Measurements from ENCODE around the gene MEIS1.

MEIS1 gene

DNA sequence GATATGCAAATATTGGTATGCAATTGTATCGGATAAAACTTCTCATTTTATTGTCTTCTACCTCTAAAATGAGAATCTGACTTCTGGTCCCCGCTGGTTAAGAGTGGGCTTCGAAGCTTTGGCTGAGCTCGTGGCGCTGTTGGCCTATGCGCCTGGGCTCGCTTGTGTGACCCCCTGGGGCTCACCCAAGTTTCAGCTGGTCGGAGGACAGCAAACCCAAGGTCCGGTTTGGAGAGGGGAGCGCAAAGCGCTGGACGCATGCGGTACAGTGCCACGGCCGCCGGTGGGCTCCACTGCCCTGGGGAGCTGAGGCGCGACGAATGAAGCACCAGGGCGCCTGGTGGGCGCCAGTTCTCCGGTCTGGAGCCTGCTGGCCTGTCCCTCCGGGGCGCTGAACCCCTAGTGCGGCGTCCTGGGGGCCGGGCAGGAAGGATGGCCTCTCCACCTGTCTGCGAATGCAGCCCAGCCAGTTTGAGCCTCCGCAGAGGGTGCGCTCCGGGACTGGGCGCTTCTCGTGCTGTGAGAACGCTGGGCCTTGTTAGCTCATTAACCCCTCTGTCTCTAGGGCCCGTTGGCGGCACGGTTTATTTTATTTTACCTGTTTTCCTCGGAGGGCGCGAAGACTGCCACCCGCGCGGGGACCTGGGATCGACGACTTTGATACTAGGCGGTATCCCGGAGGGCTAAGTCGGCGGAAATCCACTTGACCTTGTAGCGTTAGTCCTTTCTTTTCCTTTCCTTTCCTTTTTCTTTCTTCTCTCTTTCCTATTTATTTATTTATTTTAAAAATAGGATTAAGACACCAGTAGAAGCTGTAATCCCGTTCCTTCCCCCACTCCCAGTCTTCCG, 10.4 kb downstream of the MEIS1 start:
- DNase-seq, result no peak

DNA sequence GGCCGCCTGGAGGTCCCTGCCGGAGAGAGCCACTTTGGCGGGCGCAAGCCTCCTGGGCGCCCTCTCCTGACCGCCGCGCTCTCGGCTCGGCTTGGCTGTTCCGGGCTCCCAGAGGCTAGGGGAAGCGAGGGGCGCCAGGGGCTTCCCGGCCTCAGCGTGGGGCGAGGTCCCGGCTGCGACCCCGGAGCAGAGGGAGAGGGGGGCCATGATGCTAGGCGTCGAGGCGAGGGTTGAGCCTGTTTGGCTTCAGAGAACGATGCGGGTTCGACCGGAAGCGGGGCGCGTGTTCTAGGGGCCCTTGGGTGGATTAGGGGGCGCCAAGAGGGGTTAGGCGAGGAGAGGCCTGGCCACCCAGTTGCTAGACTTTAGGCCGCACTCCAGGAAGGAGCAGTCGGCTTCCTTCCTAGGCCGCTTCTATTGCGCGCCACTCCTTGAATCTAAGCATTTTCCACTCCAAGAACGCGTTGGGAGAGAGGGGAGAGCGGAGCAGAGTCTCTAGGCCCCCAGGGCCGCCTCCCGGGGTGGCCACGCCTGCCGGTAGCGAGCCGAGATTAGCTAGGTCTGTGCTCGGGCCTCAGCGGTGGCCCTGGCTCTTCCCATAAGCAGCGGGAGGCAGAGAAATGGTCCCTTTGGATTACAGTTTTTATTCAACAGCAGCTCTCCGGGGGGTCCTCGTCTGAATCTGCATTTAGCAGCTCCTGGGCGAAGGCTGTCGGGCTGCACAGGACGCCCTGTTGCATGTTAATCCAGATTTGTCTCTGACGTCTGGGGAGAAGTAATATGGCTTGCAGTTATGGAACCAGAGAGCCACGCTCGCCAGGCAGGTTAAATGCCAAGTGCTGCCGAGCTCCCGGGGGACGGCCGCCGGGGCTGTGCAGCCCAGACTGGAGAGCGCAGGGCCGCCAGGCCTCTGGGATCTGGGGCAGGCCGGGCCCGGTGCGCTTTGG, 11.3 kb downstream of the MEIS1 start:
- DNase-seq, result no peak

- no peak for DNase-seq
Observed at GRCh38 chr2:66446941-66447340, 12.0 kb downstream of the MEIS1 start.

DNA sequence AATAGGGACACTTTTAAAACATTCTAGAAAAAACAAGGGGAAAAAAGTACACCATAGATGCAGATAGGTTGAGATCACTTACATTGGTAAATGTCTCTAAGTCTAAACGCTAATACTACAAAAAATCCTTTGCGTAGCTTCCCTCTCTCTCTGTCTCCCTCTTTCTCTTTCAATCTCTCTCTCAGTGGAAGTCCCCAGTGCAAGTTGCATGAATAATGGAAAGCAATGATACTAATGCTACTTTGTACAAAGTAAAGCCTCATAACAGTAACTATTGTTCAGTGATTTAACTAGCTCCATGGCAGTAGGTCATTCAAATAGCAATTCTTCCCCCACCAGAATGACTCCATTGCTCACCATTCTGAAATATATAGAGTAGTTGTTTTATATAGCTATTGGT, 12.8 kb downstream of the MEIS1 start:
- DNase-seq, result no peak

GRCh38 chr2:66448136-66448991, 13.4 kb downstream of the MEIS1 start:
- no peak for DNase-seq

GRCh38 chr2:66452214-66452613, 17.3 kb downstream of the MEIS1 start:
- DNase-seq, result no peak

- DNase-seq, result no peak
Observed at GRCh38 chr2:66452917-66453316, 18.0 kb downstream of the MEIS1 start.

DNA sequence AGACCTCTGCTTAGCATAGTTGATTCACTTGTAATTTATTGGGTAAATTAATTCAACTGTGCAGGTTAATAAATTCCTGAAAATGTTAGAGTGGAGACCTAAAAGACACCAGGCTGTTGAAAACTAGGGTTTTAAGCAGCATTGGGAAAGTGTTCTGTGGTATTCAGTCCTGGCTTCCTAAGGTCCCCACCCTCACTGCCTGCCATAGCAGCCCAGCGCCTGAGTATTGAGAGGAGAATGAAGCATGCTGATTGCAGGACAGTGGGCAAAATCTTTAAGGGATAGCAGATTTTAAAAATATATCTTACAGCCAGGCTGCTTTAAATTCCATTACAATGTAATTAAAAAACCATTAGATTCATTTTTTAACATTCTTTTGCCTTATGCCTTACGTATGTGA, 20.6 kb downstream of the MEIS1 start:
- DNase-seq, result no peak

- DNase-seq, result no peak
Observed at GRCh38 chr2:66456183-66457041, 21.5 kb downstream of the MEIS1 start.

DNA sequence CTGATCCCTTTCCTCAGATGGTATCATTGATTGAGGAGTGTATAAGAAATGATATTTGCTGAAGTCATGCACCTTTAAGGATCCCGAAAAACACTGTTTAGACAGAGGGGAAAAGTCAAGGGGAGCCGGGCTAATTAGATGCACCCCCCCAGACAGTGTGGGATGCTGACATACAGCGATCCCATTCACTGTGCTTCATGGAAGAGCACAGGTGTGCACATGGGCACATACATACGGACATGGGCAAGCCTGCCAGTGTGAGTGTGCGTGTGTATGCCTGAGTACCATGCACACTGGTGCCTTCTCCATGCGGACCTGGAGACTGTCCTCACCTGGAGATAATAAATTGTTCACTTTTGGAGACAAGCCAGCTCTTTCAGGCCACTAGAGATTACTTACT, 22.6 kb downstream of the MEIS1 start:
- no peak for DNase-seq

- no peak for DNase-seq
Observed at GRCh38 chr2:66460031-66460430, 25.1 kb downstream of the MEIS1 start.

GRCh38 chr2:66461001-66461663, 26.2 kb downstream of the MEIS1 start:
- no peak for DNase-seq

- no peak for DNase-seq
Observed at GRCh38 chr2:66461664-66462500, 27.0 kb downstream of the MEIS1 start.

DNA sequence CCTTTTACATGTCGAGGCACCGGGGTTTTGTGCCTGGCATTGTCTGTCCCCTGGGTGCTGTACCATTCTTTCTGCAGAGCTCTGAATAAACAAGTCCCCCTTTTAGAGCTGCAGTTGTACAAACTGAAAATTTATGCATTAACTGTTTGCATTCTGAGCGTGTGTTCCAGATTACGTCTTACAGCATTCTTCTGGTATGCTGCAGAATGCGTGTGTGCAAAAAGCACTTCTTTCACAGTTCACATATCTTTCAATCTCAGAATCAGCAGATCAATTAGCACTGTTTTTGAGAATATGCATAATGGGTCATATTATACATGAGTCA, 27.5 kb downstream of the MEIS1 start:
- DNase-seq, result no peak

- no peak for DNase-seq
Observed at GRCh38 chr2:66463206-66463755, 28.4 kb downstream of the MEIS1 start.

- DNase-seq, result no peak
Observed at GRCh38 chr2:66464930-66465637, 30.2 kb downstream of the MEIS1 start.

- DNase-seq, result no peak
Observed at GRCh38 chr2:66466433-66466832, 31.5 kb downstream of the MEIS1 start.

GRCh38 chr2:66467718-66468117, 32.8 kb downstream of the MEIS1 start:
- DNase-seq, result no peak

DNA sequence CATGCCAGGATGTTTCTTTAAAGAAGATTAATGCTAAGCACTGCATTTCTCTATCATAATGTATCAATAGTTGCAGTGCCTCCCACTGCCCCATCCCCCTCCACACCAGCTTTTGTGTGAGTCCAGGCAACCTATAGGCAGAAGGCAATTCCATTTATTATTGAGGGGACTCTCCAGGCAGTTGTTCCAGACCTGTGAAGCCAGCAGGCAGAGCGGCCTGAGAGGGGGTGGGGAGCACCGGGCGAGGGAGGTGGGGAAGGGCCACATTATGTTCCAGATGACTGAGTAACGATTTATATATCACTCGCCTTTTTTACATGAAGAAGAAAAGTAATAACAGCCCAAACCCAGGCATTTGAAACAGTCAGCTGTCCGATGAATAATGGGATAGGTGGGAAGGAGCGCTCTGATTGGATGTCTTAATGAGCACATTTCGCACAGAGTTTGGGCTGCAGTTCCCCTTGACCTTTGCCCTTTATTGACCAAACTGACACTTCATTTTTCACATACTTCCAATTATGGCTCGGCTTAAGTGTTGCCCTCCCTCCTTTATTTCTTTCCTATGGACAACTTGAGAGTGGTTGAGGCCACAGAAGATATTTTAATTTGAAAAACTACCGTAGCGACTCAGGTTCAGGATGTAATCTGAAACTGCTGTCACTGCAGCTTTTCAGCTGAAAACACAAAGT, 34.4 kb downstream of the MEIS1 start:
- DNase-seq, result no peak

Data from inflammatory macrophage treated with lipopolysaccharide for 4 hours (primary cell).